WTC11 (cell line): ENCODE data around the gene KIF21A. TPM values are rescaled to one million over a fixed set of nuclear protein-coding genes. Genes with fewer than 3 reads are reported as not detected.

ENCODE experiments used
- ATAC-seq: fragments of 200-7000 bp; cut with Tn5 transposase; 2 replicates; pipeline ENCODE4 v1.10.0; 2021; ENCODE audit warnings: mild to moderate bottlenecking, moderate library complexity
- CTCF ChIA-PET: fragments of 300-600 bp; sonication (Branson Sonifier 250); formaldehyde crosslinking; loops from one replicate; lab custom pipeline; 2021; ENCODE audit warnings: antibody characterized with exemption; lab: Charles Lee
- POLR2A ChIA-PET: fragments of 350-600 bp; sonication (Branson Sonifier 250); formaldehyde crosslinking; loops from one replicate; lab custom pipeline; 2021; ENCODE audit warnings: antibody characterized with exemption; lab: Charles Lee
- DNase-seq: peaks from one replicate; pipeline ENCODE4 v3.0.0; 2021; ENCODE audit warnings: low spot score
- H3K27ac Mint-ChIP-seq: 2 replicates; pipeline ENCODE4 v1.8.0; 2021; ENCODE audit warnings: mixed read lengths
- H3K27me3 Mint-ChIP-seq: 2 replicates; pipeline ENCODE4 v1.8.0; 2021; ENCODE audit warnings: low read depth, mild to moderate bottlenecking, moderate library complexity, mixed read lengths
- H3K36me3 Mint-ChIP-seq: 2 replicates; pipeline ENCODE4 v1.8.0; 2021; ENCODE audit warnings: mixed read lengths
- H3K4me1 Mint-ChIP-seq: 2 replicates; pipeline ENCODE4 v1.8.0; 2022; ENCODE audit warnings: mixed read lengths
- H3K4me3 Mint-ChIP-seq: 2 replicates; pipeline ENCODE4 v1.8.0; 2021; ENCODE audit warnings: mild to moderate bottlenecking, moderate library complexity, mixed read lengths
- H3K9me3 Mint-ChIP-seq: 2 replicates; pipeline ENCODE4 v1.8.0; 2021; ENCODE audit warnings: mixed read lengths
- AR ChIP-seq: fragments of 250-450 bp; sonication (Bioruptor Pico); IDR thresholded peaks from 2 replicates; pipeline ENCODE4 v1.9.0; 2021; ENCODE audit warnings: mild to moderate bottlenecking
- CREB1 ChIP-seq: sonication (generic); formaldehyde crosslinking; IDR thresholded peaks from 2 replicates; pipeline ENCODE4 v1.8.0; 2023; ENCODE audit warnings: mild to moderate bottlenecking, missing genetic modification reagents
- ETV6 ChIP-seq: sonication (generic); formaldehyde crosslinking; IDR thresholded peaks from 2 replicates; pipeline ENCODE4 v1.8.1; 2022; ENCODE audit warnings: mild to moderate bottlenecking, missing genetic modification reagents
- FOXJ3 ChIP-seq: sonication (generic); formaldehyde crosslinking; IDR thresholded peaks from 2 replicates; pipeline ENCODE4 v1.9.0; 2021; ENCODE audit warnings: missing genetic modification reagents, mild to moderate bottlenecking, borderline replicate concordance
- HMGA2 ChIP-seq: fragments of 250-450 bp; sonication (Bioruptor Pico); IDR thresholded peaks from 2 replicates; pipeline ENCODE4 v1.4.0; 2021; ENCODE audit warnings: mild to moderate bottlenecking, moderate library complexity
- JAZF1 ChIP-seq: fragments of 250-450 bp; sonication (Bioruptor Pico); IDR thresholded peaks from 2 replicates; pipeline ENCODE4 v1.9.0; 2021; ENCODE audit warnings: moderate library complexity, mild to moderate bottlenecking, inconsistent platforms
- KAT7 ChIP-seq: sonication (generic); formaldehyde crosslinking; IDR thresholded peaks from 2 replicates; pipeline ENCODE4 v1.8.1; 2023; ENCODE audit warnings: missing genetic modification reagents, mild to moderate bottlenecking, borderline replicate concordance
- MLX ChIP-seq: sonication (generic); formaldehyde crosslinking; IDR thresholded peaks from 2 replicates; pipeline ENCODE4 v1.8.1; 2023; ENCODE audit warnings: mild to moderate bottlenecking, missing genetic modification reagents, moderate library complexity
- NR3C1 ChIP-seq: sonication (generic); formaldehyde crosslinking; conservative IDR thresholded peaks from 2 replicates; pipeline ENCODE4 v1.8.1; 2023; ENCODE audit warnings: low read depth, mild to moderate bottlenecking, missing genetic modification reagents
- OVOL2 ChIP-seq: fragments of 250-450 bp; sonication (Bioruptor Pico); IDR thresholded peaks from 2 replicates; pipeline ENCODE4 v1.9.0; 2021; ENCODE audit warnings: mild to moderate bottlenecking, borderline replicate concordance
- PREB ChIP-seq: sonication (generic); formaldehyde crosslinking; IDR thresholded peaks from 2 replicates; pipeline ENCODE4 v1.8.1; 2022; ENCODE audit warnings: mild to moderate bottlenecking, missing genetic modification reagents, moderate library complexity, borderline replicate concordance
- RORB ChIP-seq: fragments of 250-450 bp; sonication (Bioruptor Pico); IDR thresholded peaks from 2 replicates; pipeline ENCODE4 v1.9.0; 2021; ENCODE audit warnings: mild to moderate bottlenecking
- SMAD3 ChIP-seq: sonication (generic); formaldehyde crosslinking; IDR thresholded peaks from 2 replicates; pipeline ENCODE4 v1.8.0; 2022; ENCODE audit warnings: missing genetic modification reagents, mild to moderate bottlenecking, borderline replicate concordance
- SMAD4 ChIP-seq: sonication (generic); formaldehyde crosslinking; IDR thresholded peaks from 2 replicates; pipeline ENCODE4 v1.8.0; 2022; ENCODE audit warnings: mild to moderate bottlenecking, missing genetic modification reagents
- SOX15 ChIP-seq: fragments of 250-450 bp; sonication (Bioruptor Pico); IDR thresholded peaks from 2 replicates; pipeline ENCODE4 v1.9.0; 2021; ENCODE audit warnings: mild to moderate bottlenecking
- TEAD1 ChIP-seq: sonication (generic); formaldehyde crosslinking; IDR thresholded peaks from 2 replicates; pipeline ENCODE4 v1.8.0; 2022; ENCODE audit warnings: mild to moderate bottlenecking, missing genetic modification reagents
- USF1 ChIP-seq: sonication (generic); formaldehyde crosslinking; IDR thresholded peaks from 2 replicates; pipeline ENCODE4 v1.8.0; 2022; ENCODE audit warnings: mild to moderate bottlenecking, missing genetic modification reagents
- ZBTB21 ChIP-seq: sonication (generic); formaldehyde crosslinking; IDR thresholded peaks from 2 replicates; pipeline ENCODE4 v1.8.1; 2023; ENCODE audit warnings: mild to moderate bottlenecking, missing genetic modification reagents, borderline replicate concordance
- ZNF263 ChIP-seq: sonication (generic); formaldehyde crosslinking; IDR thresholded peaks from 2 replicates; pipeline ENCODE4 v1.8.1; 2022; ENCODE audit warnings: low read depth, mild to moderate bottlenecking, moderate library complexity, missing genetic modification reagents
- ZNF317 ChIP-seq: sonication (generic); formaldehyde crosslinking; IDR thresholded peaks from 2 replicates; pipeline ENCODE4 v1.8.1; 2023; ENCODE audit warnings: low read depth, mild to moderate bottlenecking, moderate library complexity, missing genetic modification reagents, borderline replicate concordance
- ZNF416 ChIP-seq: fragments of 250-450 bp; sonication (Bioruptor Pico); IDR thresholded peaks from 2 replicates; pipeline ENCODE4 v1.9.0; 2021; ENCODE audit warnings: mild to moderate bottlenecking, inconsistent platforms
- ZNF512 ChIP-seq: sonication (generic); formaldehyde crosslinking; IDR thresholded peaks from 2 replicates; pipeline ENCODE4 v1.8.1; 2022; ENCODE audit warnings: missing genetic modification reagents, borderline replicate concordance
- total RNA-seq: library from RNA; stranded (reverse); gene quantifications from 3 replicates; pipeline ENCODE4 v1.2.3, GENCODE V29; 2021
- TF ChIP-seq, protein P1 (sequence below): sonication (generic); formaldehyde crosslinking; IDR thresholded peaks from 2 replicates; pipeline ENCODE4 v1.8.1; 2022; ENCODE audit warnings: low read depth, mild to moderate bottlenecking, moderate library complexity, missing genetic modification reagents, borderline replicate concordance
- TF ChIP-seq, protein P2 (sequence below): fragments of 250-450 bp; sonication (Bioruptor Pico); IDR thresholded peaks from 2 replicates; pipeline ENCODE4 v1.9.0; 2021; ENCODE audit warnings: mild to moderate bottlenecking

Gene KIF21A
- total RNA-seq, 1 experiment from 2014 or later = 34.7 TPM

DNA sequence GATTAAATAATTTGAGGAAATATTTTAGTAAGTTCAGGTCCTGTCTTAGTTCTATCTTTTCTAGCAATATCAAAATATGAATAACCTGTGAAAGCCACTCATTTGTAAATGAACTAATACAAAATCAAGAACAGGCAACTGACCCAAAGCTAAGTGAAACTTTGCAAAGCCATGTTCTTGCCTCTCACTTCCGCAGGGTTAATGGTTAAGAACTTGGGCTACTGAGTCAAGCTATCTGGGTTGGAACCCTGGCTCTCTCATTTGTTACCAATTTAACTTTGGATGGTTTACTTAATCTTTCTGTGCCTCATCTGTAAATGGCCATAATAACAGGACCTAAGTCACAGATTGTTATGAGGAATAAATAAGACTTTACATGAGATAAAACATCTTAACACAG, 2.8 kb downstream of the KIF21A start:
- CTCF ChIA-PET = interaction anchor here (0.6 kb wide), 1 partner anchor 15 kb away, joined by 3 read pairs; no protein-coding TSS in a partner anchor
- Mint-ChIP-seq H3K9me3 (no peaks in the 10 kb centered on the region), H3K27ac (no peak overlapping the region), H3K27me3 (peaks cover 10% of the 10 kb centered on the region; the same call in 1 of the 2 replicates), H3K4me3 (0 out of 2 replicates have a peak overlapping the region, but pooled peaks have one; percentile 13), H3K4me1 (peaks cover 56% of the 10 kb centered on the region), H3K36me3 (no peaks in the 10 kb centered on the region)
- no peak for TF ChIP-seq JAZF1
- no peak for TF ChIP-seq KAT7 (CRISPR knock-in tag)
- TF ChIP-seq MLX (CRISPR knock-in tag) = no peak
- TF ChIP-seq CREB1 (CRISPR knock-in tag) = no peak
- no peak for TF ChIP-seq ZNF263 (CRISPR knock-in tag)
- TF ChIP-seq TEAD1 = no peak
- no peak for TF ChIP-seq ZBTB21 (CRISPR knock-in tag)
- TF ChIP-seq OVOL2 (CRISPR knock-in tag) = no peak
- no peak for TF ChIP-seq SOX15 (CRISPR knock-in tag)
- no peak for TF ChIP-seq RORB
- no peak for TF ChIP-seq ZNF512 (CRISPR knock-in tag)
- TF ChIP-seq, protein P1, sequence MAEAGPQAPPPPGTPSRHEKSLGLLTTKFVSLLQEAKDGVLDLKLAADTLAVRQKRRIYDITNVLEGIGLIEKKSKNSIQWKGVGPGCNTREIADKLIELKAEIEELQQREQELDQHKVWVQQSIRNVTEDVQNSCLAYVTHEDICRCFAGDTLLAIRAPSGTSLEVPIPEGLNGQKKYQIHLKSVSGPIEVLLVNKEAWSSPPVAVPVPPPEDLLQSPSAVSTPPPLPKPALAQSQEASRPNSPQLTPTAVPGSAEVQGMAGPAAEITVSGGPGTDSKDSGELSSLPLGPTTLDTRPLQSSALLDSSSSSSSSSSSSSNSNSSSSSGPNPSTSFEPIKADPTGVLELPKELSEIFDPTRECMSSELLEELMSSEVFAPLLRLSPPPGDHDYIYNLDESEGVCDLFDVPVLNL (CRISPR knock-in tag) = no peak
- no peak for TF ChIP-seq ZNF317 (CRISPR knock-in tag)
- TF ChIP-seq ETV6 = no peak
- TF ChIP-seq HMGA2 = no peak
- no peak for TF ChIP-seq SMAD4
- no peak for TF ChIP-seq SMAD3
- TF ChIP-seq, protein P2, sequence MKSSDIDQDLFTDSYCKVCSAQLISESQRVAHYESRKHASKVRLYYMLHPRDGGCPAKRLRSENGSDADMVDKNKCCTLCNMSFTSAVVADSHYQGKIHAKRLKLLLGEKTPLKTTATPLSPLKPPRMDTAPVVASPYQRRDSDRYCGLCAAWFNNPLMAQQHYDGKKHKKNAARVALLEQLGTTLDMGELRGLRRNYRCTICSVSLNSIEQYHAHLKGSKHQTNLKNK (CRISPR knock-in tag) = no peak
- no peak for DNase-seq
- POLR2A ChIA-PET = no interaction called here
- ATAC-seq = no peak

GRCh38 chr12:39435531-39435930, 7.4 kb downstream of the KIF21A start:
- TF ChIP-seq AR (CRISPR knock-in tag) = no peak
- TF ChIP-seq NR3C1 (CRISPR knock-in tag) = no peak
- no peak for TF ChIP-seq TEAD1
- no peak for TF ChIP-seq CREB1 (CRISPR knock-in tag)
- TF ChIP-seq FOXJ3 (CRISPR knock-in tag) = no peak
- no peak for TF ChIP-seq USF1
- TF ChIP-seq ZNF416 (CRISPR knock-in tag) = no peak
- TF ChIP-seq SOX15 (CRISPR knock-in tag) = no peak
- TF ChIP-seq RORB = no peak
- no peak for TF ChIP-seq PREB (CRISPR knock-in tag)
- CTCF ChIA-PET = interaction anchor here (0.6 to 1.0 kb wide), 3 partner anchors 11 to 118 kb away, joined by 3 read pairs; no protein-coding TSS in a partner anchor

More at GRCh38 chr12:39435531-39435930, 7.4 kb downstream of the KIF21A start:
- POLR2A ChIA-PET = no interaction called here
- ATAC-seq = no peak
- Mint-ChIP-seq H3K27me3 (no peaks in the 10 kb centered on the region), H3K9me3 (no peaks in the 10 kb centered on the region), H3K36me3 (no peaks in the 10 kb centered on the region), H3K4me3 (no peak overlapping the region), H3K27ac (no peak overlapping the region), H3K4me1 (peaks cover 27% of the 10 kb centered on the region)
- DNase-seq = no peak
